GM12872 (cell line): ENCODE measurements around the gene SLC6A6.

Experiments
- TF ChIP-seq, protein P1 (sequence below): IDR thresholded peaks from 3 replicates; pipeline ENCODE4 v1.5.1; 2011; ENCODE audit warnings: low read depth, mild to moderate bottlenecking, low read length, moderate library complexity; ENCODE audit not compliant: insufficient read depth

The SLC6A6 gene

DNA sequence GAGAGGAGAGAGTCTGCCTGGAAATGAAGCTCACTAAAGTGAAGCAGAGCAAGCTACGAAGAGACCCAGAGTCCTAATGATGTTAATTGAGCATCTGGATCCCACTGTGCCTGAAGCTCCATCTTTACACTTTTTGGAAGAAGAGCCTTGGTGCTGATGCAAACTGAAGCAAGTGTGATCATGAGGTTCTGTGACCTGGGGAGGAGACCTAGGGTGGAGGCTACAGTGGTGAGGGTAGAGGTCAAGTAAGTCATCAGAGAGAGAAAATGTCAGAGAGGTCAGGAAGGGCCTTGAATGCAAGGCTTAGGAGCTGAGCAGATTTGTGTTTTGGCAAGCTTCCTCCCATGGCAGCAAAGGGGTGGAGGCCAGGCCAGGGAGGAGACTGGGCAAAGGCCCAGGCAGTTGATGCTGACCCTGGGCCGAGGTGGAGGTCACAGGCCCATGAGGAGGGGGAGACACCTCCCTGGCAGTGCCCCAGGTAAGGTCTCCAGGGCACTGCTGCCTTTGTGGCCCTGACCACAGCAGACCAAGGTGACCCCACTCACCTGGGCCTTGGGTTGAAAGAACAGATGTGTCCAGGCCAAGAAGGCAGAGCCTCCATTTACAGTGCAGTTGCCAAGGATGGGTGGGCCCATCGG lies 136.2 kb downstream of the SLC6A6 start:
- TF ChIP-seq, protein P1, sequence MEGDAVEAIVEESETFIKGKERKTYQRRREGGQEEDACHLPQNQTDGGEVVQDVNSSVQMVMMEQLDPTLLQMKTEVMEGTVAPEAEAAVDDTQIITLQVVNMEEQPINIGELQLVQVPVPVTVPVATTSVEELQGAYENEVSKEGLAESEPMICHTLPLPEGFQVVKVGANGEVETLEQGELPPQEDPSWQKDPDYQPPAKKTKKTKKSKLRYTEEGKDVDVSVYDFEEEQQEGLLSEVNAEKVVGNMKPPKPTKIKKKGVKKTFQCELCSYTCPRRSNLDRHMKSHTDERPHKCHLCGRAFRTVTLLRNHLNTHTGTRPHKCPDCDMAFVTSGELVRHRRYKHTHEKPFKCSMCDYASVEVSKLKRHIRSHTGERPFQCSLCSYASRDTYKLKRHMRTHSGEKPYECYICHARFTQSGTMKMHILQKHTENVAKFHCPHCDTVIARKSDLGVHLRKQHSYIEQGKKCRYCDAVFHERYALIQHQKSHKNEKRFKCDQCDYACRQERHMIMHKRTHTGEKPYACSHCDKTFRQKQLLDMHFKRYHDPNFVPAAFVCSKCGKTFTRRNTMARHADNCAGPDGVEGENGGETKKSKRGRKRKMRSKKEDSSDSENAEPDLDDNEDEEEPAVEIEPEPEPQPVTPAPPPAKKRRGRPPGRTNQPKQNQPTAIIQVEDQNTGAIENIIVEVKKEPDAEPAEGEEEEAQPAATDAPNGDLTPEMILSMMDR, result no peak
